OCI-LY3 (cell line): Measurements from ENCODE around the gene RUSC2.

Source experiments
- H2AFZ ChIP-seq: fragments of 200-600, 300-600 bp; shearing (Covaris generic); 2 replicates; pipeline ENCODE4 v1.6.0; 2014; ENCODE audit warnings: antibody characterized with exemption, low read depth, low read length
- H3K27ac ChIP-seq: fragments of 200-600, 300-600 bp; sonication (generic); 2 replicates; pipeline ENCODE4 v1.5.1; 2014; ENCODE audit warnings: mild to moderate bottlenecking, low read length, moderate library complexity, mixed read lengths
- H3K27me3 ChIP-seq: fragments of 200-600, 300-600 bp; sonication (generic); 2 replicates; pipeline ENCODE4 v1.6.1; 2014; ENCODE audit warnings: low read depth, low read length, mixed read lengths
- H3K36me3 ChIP-seq: fragments of 200-600, 300-600 bp; sonication (generic); replicated peaks from 2 replicates; pipeline ENCODE3; 2014; ENCODE audit warnings: low read depth, low read length, mixed read lengths
- H3K4me1 ChIP-seq: fragments of 300-600, 200-600 bp; sonication (generic); 2 replicates; pipeline ENCODE4 v1.6.1; 2014; ENCODE audit warnings: low read length, mixed read lengths
- H3K4me2 ChIP-seq: fragments of 200-600, 300-600 bp; sonication (generic); 2 replicates; pipeline ENCODE4 v1.6.1; 2014; ENCODE audit warnings: low read length, mixed read lengths
- H3K4me3 ChIP-seq: fragments of 300-600, 200-600 bp; sonication (generic); 2 replicates; pipeline ENCODE4 v1.5.1; 2014; ENCODE audit warnings: antibody characterized with exemption, mild to moderate bottlenecking, low read length, moderate library complexity
- H3K79me2 ChIP-seq: fragments of 300-600, 200-600 bp; shearing (Covaris generic); 2 replicates; pipeline ENCODE4 v1.6.1; 2014; ENCODE audit warnings: mild to moderate bottlenecking, low read length, mixed read lengths
- H3K9ac ChIP-seq: fragments of 300-600, 200-600 bp; shearing (Covaris generic); 2 replicates; pipeline ENCODE4 v1.6.0; 2014; ENCODE audit warnings: mild to moderate bottlenecking, low read length, moderate library complexity
- H3K9me3 ChIP-seq: fragments of 200-600, 300-600 bp; shearing (Covaris generic); 2 replicates; pipeline ENCODE4 v1.6.1; 2014; ENCODE audit warnings: low read length, mixed read lengths; ENCODE audit not compliant: insufficient read depth
- H4K20me1 ChIP-seq: fragments of 200-600, 300-600 bp; sonication (generic); 2 replicates; pipeline ENCODE4 v1.6.1; 2016; ENCODE audit warnings: low read length, mixed read lengths; ENCODE audit not compliant: insufficient read depth
- CTCF ChIP-seq: fragments of 200-600, 300-600 bp; sonication (generic); IDR thresholded peaks from 2 replicates; pipeline ENCODE4 v1.5.1; 2014; ENCODE audit warnings: antibody characterized with exemption, low read length, low read depth
- EZH2phosphoT487 ChIP-seq: fragments of 200-600 bp; shearing (Covaris generic); IDR thresholded peaks from 2 replicates; pipeline ENCODE4 v1.6.1; 2018; ENCODE audit warnings: antibody characterized with exemption, mixed run types, low read depth

RUSC2 gene

GRCh38 chr9:35510383-35510753, 20.5 kb downstream of the RUSC2 start:
- Histone ChIP-seq H3K27ac (no peak overlapping the region), H3K36me3 (no peaks in the 10 kb centered on the region), H3K4me1 (peaks cover 20% of the 10 kb centered on the region), H3K79me2 (no peaks in the 10 kb centered on the region), H4K20me1 (no peaks in the 10 kb centered on the region), H3K27me3 (no peaks in the 10 kb centered on the region), H3K4me2 (no peak overlapping the region), H2AFZ (no peak overlapping the region), H3K9me3 (no peaks in the 10 kb centered on the region), H3K4me3 (no peak overlapping the region), H3K9ac (no peak overlapping the region)
- no peak for TF ChIP-seq EZH2phosphoT487
- TF ChIP-seq CTCF: no peak

- Histone ChIP-seq H3K4me3 (no peak overlapping the region), H3K27ac (no peak overlapping the region), H3K9ac (no peak overlapping the region), H3K79me2 (no peaks in the 10 kb centered on the region), H2AFZ (no peak overlapping the region), H4K20me1 (no peaks in the 10 kb centered on the region), H3K4me1 (peaks cover 20% of the 10 kb centered on the region), H3K4me2 (peak overlapping the region; percentile 50), H3K27me3 (no peaks in the 10 kb centered on the region), H3K36me3 (no peaks in the 10 kb centered on the region), H3K9me3 (no peaks in the 10 kb centered on the region)
- TF ChIP-seq EZH2phosphoT487 (no peak), CTCF (peak; percentile 32)
Observed at GRCh38 chr9:35510754-35511428, 21.0 kb downstream of the RUSC2 start.

- Histone ChIP-seq H3K4me3 (no peak overlapping the region), H3K27ac (no peak overlapping the region), H3K79me2 (no peaks in the 10 kb centered on the region), H3K36me3 (no peaks in the 10 kb centered on the region), H3K4me1 (peaks cover 20% of the 10 kb centered on the region), H2AFZ (no peak overlapping the region), H3K9ac (no peak overlapping the region), H3K27me3 (no peaks in the 10 kb centered on the region), H3K9me3 (no peaks in the 10 kb centered on the region), H3K4me2 (peak overlapping the region; percentile 50), H4K20me1 (no peaks in the 10 kb centered on the region)
- TF ChIP-seq CTCF (no peak), EZH2phosphoT487 (no peak)
Observed at GRCh38 chr9:35511453-35511852, 21.5 kb downstream of the RUSC2 start.

GRCh38 chr9:35515766-35516165, 25.9 kb downstream of the RUSC2 start:
- H3K4me1 ChIP-seq: peaks cover 20% of the 10 kb centered on the region
- no peaks in the 10 kb centered on the region for H3K27me3 ChIP-seq
- no peaks in the 10 kb centered on the region for H3K79me2 ChIP-seq
- no peaks in the 10 kb centered on the region for H4K20me1 ChIP-seq
- no peak overlapping the region for H3K4me2 ChIP-seq
- TF ChIP-seq EZH2phosphoT487 (no peak), CTCF (no peak)
- no peaks in the 10 kb centered on the region for H3K36me3 ChIP-seq
- no peak overlapping the region for H2AFZ ChIP-seq
- H3K9ac ChIP-seq: no peak overlapping the region
- H3K27ac ChIP-seq: no peak overlapping the region
- H3K9me3 ChIP-seq: no peaks in the 10 kb centered on the region
- no peak overlapping the region for H3K4me3 ChIP-seq
